ENCODE data around the gene CSNK1G1. TPM values are rescaled to one million over a fixed set of nuclear protein-coding genes. Genes with fewer than 3 reads are reported as not detected.

Gene CSNK1G1
- total and polyA plus RNA-seq, 2 of the 8 experiments (the other 6 are each of a cell fraction or from before 2014, with no cell fraction given): 6.0 to 12.9 TPM

- TF ChIP-seq HDAC6 (IDR thresholded peaks at IDR 0.05; ENCODE audit: low read depth, low read length) (no peak), SIX5 (IDR thresholded peaks at IDR 0.05; ENCODE audit: low read depth, low read length) (no peak)
These were observed 189.7 kb downstream of the CSNK1G1 start (continued) for GRCh38 chr15:64166102-64166890.
